ENCODE measurements around the gene HEXB.

Gene HEXB

GRCh38 chr5:74660873-74661272, 24.2 kb upstream of the HEXB start:
- Histone ChIP-seq H3K4me3 (ENCODE audit: low read depth, low read length) (no peak overlapping the region), H3K36me3 (replicated peaks) (no peaks in the 10 kb centered on the region), H3K27me3 (replicated peaks) (no peaks in the 10 kb centered on the region), H3K27ac (no peak overlapping the region)
- TF ChIP-seq CTCF (IDR thresholded peaks at IDR 0.05; ENCODE audit: low read depth, low read length, missing control alignments), result no peak
- DNase-seq, result no peak
- in situ Hi-C loops (cut with HindIII; ENCODE audit: low pct_ligation_motif_present, low sequenced_read_pairs), result loop anchor here (25.0 kb wide), 1 partner anchor 749 kb away; no protein-coding TSS in a partner anchor

- no peak overlapping the region for H3K27ac ChIP-seq
- DNase-seq, result no peak
- no peak overlapping the region for H3K4me3 ChIP-seq (ENCODE audit: low read depth, low read length)
- no peaks in the 10 kb centered on the region for H3K27me3 ChIP-seq (replicated peaks)
- no peaks in the 10 kb centered on the region for H3K36me3 ChIP-seq (replicated peaks)
- in situ Hi-C loops (cut with HindIII; ENCODE audit: low pct_ligation_motif_present, low sequenced_read_pairs), result loop anchor here (25.0 kb wide), 1 partner anchor 752 kb away; no protein-coding TSS in a partner anchor
- TF ChIP-seq CTCF (IDR thresholded peaks at IDR 0.05; ENCODE audit: low read depth, low read length, missing control alignments), result no peak
These were observed 20.5 kb upstream of the HEXB start for GRCh38 chr5:74664551-74664950.

- H3K27me3 ChIP-seq (replicated peaks), result no peaks in the 10 kb centered on the region
- in situ Hi-C loops (cut with HindIII; ENCODE audit: low pct_ligation_motif_present, low sequenced_read_pairs), result loop anchor here (25.0 kb wide), 1 partner anchor 753 kb away; no protein-coding TSS in a partner anchor
- no peaks in the 10 kb centered on the region for H3K36me3 ChIP-seq (replicated peaks)
- no peak for TF ChIP-seq CTCF (IDR thresholded peaks at IDR 0.05; ENCODE audit: low read depth, low read length, missing control alignments)
- no peak overlapping the region for H3K27ac ChIP-seq
- H3K4me3 ChIP-seq (ENCODE audit: low read depth, low read length), result no peak overlapping the region
- no peak for DNase-seq
These were observed 19.8 kb upstream of the HEXB start for GRCh38 chr5:74665273-74665672.

- no peak for TF ChIP-seq CTCF (IDR thresholded peaks at IDR 0.05; ENCODE audit: low read depth, low read length, missing control alignments)
- Histone ChIP-seq H3K4me3 (ENCODE audit: low read depth, low read length) (no peak overlapping the region), H3K36me3 (replicated peaks) (no peaks in the 10 kb centered on the region), H3K27ac (no peak overlapping the region), H3K27me3 (replicated peaks) (no peaks in the 10 kb centered on the region)
- in situ Hi-C loops (cut with HindIII; ENCODE audit: low pct_ligation_motif_present, low sequenced_read_pairs), result loop anchor here (25.0 kb wide), 1 partner anchor 754 kb away; no protein-coding TSS in a partner anchor
- no peak for DNase-seq
These were observed 19.2 kb upstream of the HEXB start for GRCh38 chr5:74665816-74666215.

- DNase-seq, result peak; percentile 51
- no peaks in the 10 kb centered on the region for H3K27me3 ChIP-seq (replicated peaks)
- in situ Hi-C loops (cut with HindIII; ENCODE audit: low pct_ligation_motif_present, low sequenced_read_pairs), result loop anchor here (25.0 kb wide), 1 partner anchor 755 kb away; no protein-coding TSS in a partner anchor
These were observed 17.6 kb upstream of the HEXB start for GRCh38 chr5:74667396-74667795.

More at GRCh38 chr5:74667396-74667795, 17.6 kb upstream of the HEXB start:
- Histone ChIP-seq H3K4me3 (ENCODE audit: low read depth, low read length) (no peak overlapping the region), H3K27ac (no peak overlapping the region), H3K36me3 (replicated peaks) (no peaks in the 10 kb centered on the region)
- no peak for TF ChIP-seq CTCF (IDR thresholded peaks at IDR 0.05; ENCODE audit: low read depth, low read length, missing control alignments)
